Liver (tissue), 9 donors: ENCODE results near the gene TGFB1I1. TPM values are rescaled to one million over a fixed set of nuclear protein-coding genes. Genes with fewer than 3 reads are reported as not detected.

Source experiments
- DNase-seq: peaks from one replicate; pipeline ENCODE4 v3.0.0-alpha.2; 2017; ENCODE audit warnings: low spot score
- H3K27ac ChIP-seq, 2 donors: one replicate each; pipeline ENCODE4 v1.7.0; 2013; ENCODE audit warnings: inconsistent platforms in 2 of 2, low read length in 2 of 2, control low read depth in 1 of 2, low read depth in 1 of 2, mild to moderate bottlenecking in 1 of 2
- H3K27me3 ChIP-seq, 4 donors: one replicate each; pipeline versions ENCODE4 v1.6.1 to v1.7.0; 2013; ENCODE audit warnings: low read length in 3 of 4, inconsistent platforms in 1 of 4, mild to moderate bottlenecking in 1 of 4, moderate library complexity in 1 of 4; ENCODE audit not compliant: control insufficient read depth in 4 of 4, insufficient read depth in 4 of 4
- H3K36me3 ChIP-seq, 4 donors: one replicate each; pipeline versions ENCODE4 v1.6.1 to v1.7.0; 2013; ENCODE audit warnings: low read length in 3 of 4, mild to moderate bottlenecking in 3 of 4, low read depth in 1 of 4, moderate library complexity in 1 of 4; ENCODE audit not compliant: control insufficient read depth in 4 of 4, insufficient read depth in 3 of 4
- H3K4me1 ChIP-seq, 4 donors: one replicate each; pipeline versions ENCODE4 v1.6.1 to v1.7.0; 2013; ENCODE audit warnings: low read length in 3 of 4, mild to moderate bottlenecking in 3 of 4, moderate library complexity in 1 of 4; ENCODE audit not compliant: control insufficient read depth in 4 of 4, insufficient read depth in 4 of 4
- H3K4me3 ChIP-seq, 3 donors: one replicate each; pipeline versions ENCODE4 v1.6.1 to v1.7.0; 2013; ENCODE audit warnings: low read length in 3 of 3, control low read depth in 1 of 3, low read depth in 1 of 3, mild to moderate bottlenecking in 1 of 3
- H3K9ac ChIP-seq, 2 donors: one replicate each; pipeline ENCODE4 v1.7.0; 2013; ENCODE audit warnings: low read length in 2 of 2, mild to moderate bottlenecking in 2 of 2, moderate library complexity in 2 of 2, control low read depth in 1 of 2, low read depth in 1 of 2
- H3K9me3 ChIP-seq, 4 donors: one replicate each; pipeline versions ENCODE4 v1.6.1 to v1.7.0; 2013; ENCODE audit warnings: low read length in 3 of 4; ENCODE audit not compliant: control insufficient read depth in 4 of 4
- ATF3 ChIP-seq: IDR thresholded peaks from 2 replicates; pipeline ENCODE4 v1.6.1; 2016; ENCODE audit warnings: antibody characterized with exemption
- CTCF ChIP-seq: fragments of 150-350 bp; IDR thresholded peaks from 2 replicates; pipeline ENCODE4 v1.5.1; 2017; ENCODE audit warnings: improper control_type of control experiment, low read depth, low read length; ENCODE audit not compliant: missing input control
- EGR1 ChIP-seq, 2 donors: IDR thresholded peaks; 2 replicates each; pipeline ENCODE4 v1.6.1; 2016 to 2018; ENCODE audit warnings: antibody characterized with exemption in 2 of 2, low read depth in 2 of 2
- GABPA ChIP-seq, 2 donors: IDR thresholded peaks in 1 of 2; conservative IDR thresholded peaks in 1 of 2; 2 replicates each; pipeline ENCODE4 v1.6.1; 2016; ENCODE audit warnings: antibody characterized with exemption in 2 of 2, mild to moderate bottlenecking in 1 of 2, moderate library complexity in 1 of 2
- HNF4A ChIP-seq, 2 donors: conservative IDR thresholded peaks; 2 replicates each; pipeline ENCODE4 v1.6.1; 2016; ENCODE audit warnings: antibody characterized with exemption in 2 of 2, mild to moderate bottlenecking in 2 of 2
- HNF4G ChIP-seq: IDR thresholded peaks from 2 replicates; pipeline ENCODE4 v1.6.1; 2016; ENCODE audit warnings: antibody characterized with exemption
- NR2F2 ChIP-seq: IDR thresholded peaks from 2 replicates; pipeline ENCODE4 v1.6.1; 2016; ENCODE audit warnings: antibody characterized with exemption
- RAD21 ChIP-seq, 2 donors: IDR thresholded peaks; 2 replicates each; pipeline ENCODE4 v1.6.1; 2016; ENCODE audit warnings: antibody characterized with exemption in 2 of 2, mild to moderate bottlenecking in 2 of 2
- REST ChIP-seq: IDR thresholded peaks from 2 replicates; pipeline ENCODE4 v1.6.1; 2016; ENCODE audit warnings: antibody characterized with exemption, mild to moderate bottlenecking
- TAF1 ChIP-seq: conservative IDR thresholded peaks from 2 replicates; pipeline ENCODE4 v1.6.1; 2016; ENCODE audit warnings: antibody characterized with exemption, mild to moderate bottlenecking
- YY1 ChIP-seq: IDR thresholded peaks from 2 replicates; pipeline ENCODE4 v1.6.1; 2016; ENCODE audit warnings: antibody characterized with exemption, mild to moderate bottlenecking
- WGBS: extraction: QIAGEN DNeasy Blood & Tissue Kit; methylation state at CpG from one replicate; pipeline ENCODE4 v1.1.7; 2013; 5-methylcytosine and 5-hydroxymethylcytosine counted together
- polyA plus RNA-seq, 2 donors: library from polyadenylated mRNA; stranded (reverse) in 1 of 2; unstranded in 1 of 2; fragments of 200-250 nt in 1 of 2; fragments of >200 nt in 1 of 2; fragmentation: Nextera tagmentation in 1 of 2; extraction: Ambion mirVana in 1 of 2; gene quantifications; one replicate each; pipeline versions ENCODE4 v1.2.1 to v1.2.3, GENCODE V29; 2013 to 2015
- total RNA-seq, 2 donors: library from RNA; depleted of rRNA; stranded (reverse); fragments of >200 nt; gene quantifications; one replicate each; pipeline ENCODE4 v1.2.3, GENCODE V29; 2014
- donor health status: healthy.
- donor health status: healthy.
- donor health status: healthy.
- donor health status: healthy.
- donor health status: healthy.

The TGFB1I1 gene
- total and polyA plus RNA-seq, 4 donors, result 4.2 to 8.3 (median 5.8) TPM

- TF ChIP-seq REST, result no peak
Measured at GRCh38 chr16:31428638-31429247, 43.2 kb upstream of the TGFB1I1 start (continued).

GRCh38 chr16:31429314-31429713 is 42.6 kb upstream of the TGFB1I1 start:
- no peaks in the 10 kb centered on the region for H3K9me3 ChIP-seq
- no peak overlapping the region for H3K27ac ChIP-seq
- WGBS, result 8% methylated on average over 1 of the region's 1 CpG
- no peaks in the 10 kb centered on the region for H3K36me3 ChIP-seq
- no peak for DNase-seq
- no peak overlapping the region for H3K9ac ChIP-seq
- H3K4me3 ChIP-seq, result no peak overlapping the region
- TF ChIP-seq ATF3 (no peak), REST (no peak), NR2F2 (no peak), HNF4G (no peak), CTCF (no peak), YY1 (no peak), TAF1 (no peak), EGR1 (IDR thresholded peaks at IDR 0.05; ENCODE audit: low read depth in 2 of 2) (no peak), RAD21 (IDR thresholded peaks at IDR 0.05) (no peak), HNF4A (conservative IDR thresholded peaks at IDR 0.05) (no peak), GABPA (IDR thresholded peaks at IDR 0.05 in 1 of 2, conservative IDR thresholded peaks at IDR 0.05 in 1 of 2) (no peak)
- H3K4me1 ChIP-seq, result peaks cover 3 to 7% (median 5%) of the 10 kb centered on the region in 4 donors
- H3K27me3 ChIP-seq, result no peaks in the 10 kb centered on the region
